K562 (cell line): ENCODE data around the gene GUK1. TPM values are rescaled to one million over a fixed set of nuclear protein-coding genes. Genes with fewer than 3 reads are reported as not detected.

ENCODE experiments used
- ATAC-seq: fragments of 200-7000 bp; cut with Tn5 transposase; 3 replicates; pipeline ENCODE4 v1.9.1; 2020; ENCODE audit warnings: moderate library complexity
- Bru-seq: library from RNA; stranded (reverse); fragments of 400-500 nt; gene quantifications from one replicate; lab custom pipeline; 2021; lab: Mats Ljungman, UMichigan
- BruChase-seq, 2 experiments: library from RNA; stranded (reverse); fragments of 400-500 nt; gene quantifications; one replicate each; lab custom pipeline; 2021; lab: Mats Ljungman, UMichigan
- BruUV-seq: library from RNA; stranded (reverse); fragments of 400-500 nt; replicated peaks from 2 replicates; lab custom pipeline; 2021; lab: Mats Ljungman, UMichigan
- CTCF ChIA-PET: fragments of 300-600 bp; formaldehyde crosslinking; extraction: SDS; loops from one replicate; lab custom pipeline; 2021; ENCODE audit warnings: low intra/inter-chr PET ratio; lab: Yijun Ruan, JAX
- POLR2A ChIA-PET: fragments of 300-600, 350-650 bp; sonication (Branson Sonifier 250); formaldehyde crosslinking; extraction: SDS; loops from one replicate; lab custom pipeline; 2021; ENCODE audit warnings: antibody characterized with exemption, inconsistent platforms; lab: Yijun Ruan, JAX
- DNase-seq, 4 experiments: peaks; one replicate each; pipeline versions ENCODE4 v3.0.0 to v3.0.0-alpha.2; 2011 to 2018; ENCODE audit warnings: low spot score in 3 of 4, mixed read lengths in 3 of 4; ENCODE audit errors: extremely low read depth in 1 of 4
- FAIRE-seq: peaks from 2 replicates; lab custom pipeline; 2011; peaks lifted over from hg19 to GRCh38; lab: Jason Lieb, UNC
- H2AFZ ChIP-seq: 2 replicates; pipeline ENCODE4 v1.6.0; 2011; ENCODE audit warnings: low read depth, low read length, control low read depth, inconsistent platforms
- H3K27ac ChIP-seq: fragments of 200-600 bp; 3 replicates; pipeline ENCODE4 v1.8.0; 2011; ENCODE audit warnings: low read depth, mild to moderate bottlenecking, control low read depth, inconsistent platforms, low read length, moderate library complexity, mixed read lengths; ENCODE audit errors: extremely low read depth
- H3K27me3 ChIP-seq, 2 experiments: fragments of 300-600 bp in 1 of 2; 2 replicates in 1 of 2; 3 replicates in 1 of 2; pipeline versions ENCODE4 v1.6.0 to v1.8.0; 2011; ENCODE audit warnings: inconsistent platforms in 2 of 2, low read length in 2 of 2, mild to moderate bottlenecking in 1 of 2, mixed read lengths in 1 of 2, moderate library complexity in 1 of 2; ENCODE audit not compliant: control insufficient read depth in 2 of 2, insufficient read depth in 2 of 2
- H3K36me3 ChIP-seq: fragments of 300-600 bp; 3 replicates; pipeline ENCODE4 v1.8.0; 2011; ENCODE audit warnings: mild to moderate bottlenecking, low read length, inconsistent platforms; ENCODE audit not compliant: control insufficient read depth, insufficient read depth
- H3K4me1 ChIP-seq, 2 experiments: fragments of 200-600 bp in 1 of 2; replicated peaks in 1 of 2; 2 replicates in 1 of 2; 3 replicates in 1 of 2; pipeline versions ENCODE4 v1.5.1 to v1.8.0; 2011; ENCODE audit warnings: inconsistent platforms in 2 of 2, low read length in 2 of 2, mild to moderate bottlenecking in 1 of 2, mixed read lengths in 1 of 2, moderate library complexity in 1 of 2; ENCODE audit not compliant: control insufficient read depth in 2 of 2, insufficient read depth in 2 of 2
- H3K4me2 ChIP-seq: 2 replicates; pipeline ENCODE4 v1.6.1; 2011; ENCODE audit warnings: low read length, control low read depth, inconsistent platforms, mixed read lengths; ENCODE audit not compliant: insufficient read depth
- H3K4me3 ChIP-seq: fragments of 200-600 bp; sonication (generic), shearing (Covaris generic); 2 replicates; pipeline ENCODE4 v1.5.1; 2016; ENCODE audit warnings: control low read depth, inconsistent platforms
- H3K79me2 ChIP-seq: fragments of 200-600 bp; 3 replicates; pipeline ENCODE4 v1.8.0; 2011; ENCODE audit warnings: low read length, inconsistent platforms; ENCODE audit not compliant: control insufficient read depth, insufficient read depth
- H3K9ac ChIP-seq, 2 experiments: 2 replicates each; pipeline versions ENCODE4 v1.6.0 to v1.6.1; 2011; ENCODE audit warnings: low read depth in 2 of 2, low read length in 2 of 2, control low read depth in 1 of 2, inconsistent platforms in 1 of 2, mild to moderate bottlenecking in 1 of 2, mixed read lengths in 1 of 2; ENCODE audit not compliant: insufficient read depth in 1 of 2
- H3K9me1 ChIP-seq: one replicate; pipeline ENCODE4 v1.6.0; 2011; ENCODE audit warnings: inconsistent platforms, mild to moderate bottlenecking, low read length, moderate library complexity; ENCODE audit not compliant: control insufficient read depth, insufficient read depth
- H3K9me3 ChIP-seq: replicated peaks from 2 replicates; pipeline ENCODE4 v1.5.1; 2011; ENCODE audit warnings: low read depth, low read length, inconsistent platforms; ENCODE audit not compliant: control insufficient read depth, insufficient read depth
- H4K20me1 ChIP-seq: replicated peaks from 2 replicates; pipeline ENCODE4 v1.6.1; 2011; ENCODE audit warnings: low read length, inconsistent platforms, mixed read lengths; ENCODE audit not compliant: control insufficient read depth, insufficient read depth
- CTCF ChIP-seq, 3 experiments: IDR thresholded peaks in 2 of 3; conservative IDR thresholded peaks in 1 of 3; 2 replicates each; pipeline ENCODE4 v1.5.1; 2011 to 2012; ENCODE audit warnings: low read length in 3 of 3, mild to moderate bottlenecking in 3 of 3, control low read depth in 2 of 3, improper control_type of control experiment in 1 of 3, inconsistent platforms in 1 of 3, low read depth in 1 of 3, mixed read lengths in 1 of 3, moderate library complexity in 1 of 3; ENCODE audit not compliant: insufficient read depth in 2 of 3
- DPF2 ChIP-seq: fragments of 450-650 bp; IDR thresholded peaks from 2 replicates; pipeline ENCODE4 v1.6.1; 2016
- GABPA ChIP-seq: fragments of 200-800 bp; sonication (Bioruptor generic); conservative IDR thresholded peaks from 2 replicates; pipeline ENCODE4 v1.6.1; 2016; ENCODE audit warnings: low read depth, missing genetic modification characterization, missing compliant biosample characterization
- MTF1 ChIP-seq: fragments of 250-450 bp; sonication (Bioruptor Pico); IDR thresholded peaks from 2 replicates; pipeline ENCODE4 v1.9.0; 2021; ENCODE audit warnings: moderate library complexity, mild to moderate bottlenecking, inconsistent platforms, borderline replicate concordance
- NFIX ChIP-seq: fragments of 250-450 bp; sonication (Bioruptor Pico); IDR thresholded peaks from 2 replicates; pipeline ENCODE4 v1.4.0; 2020; ENCODE audit warnings: low read depth, mild to moderate bottlenecking, moderate library complexity
- TBL1XR1 ChIP-seq, 2 experiments: IDR thresholded peaks; 2 replicates each; pipeline ENCODE4 v1.6.1; 2012; ENCODE audit warnings: improper control_type of control experiment in 2 of 2, low read length in 2 of 2, mild to moderate bottlenecking in 1 of 2
- THRB ChIP-seq: fragments of 450-650 bp; formaldehyde crosslinking; conservative IDR thresholded peaks from 2 replicates; pipeline ENCODE4 v1.4.0; 2022; ENCODE audit warnings: mild to moderate bottlenecking, missing genetic modification characterization
- ZNF133 ChIP-seq: fragments of 250-450 bp; sonication (Bioruptor Pico); IDR thresholded peaks from 2 replicates; pipeline ENCODE4 v1.4.0; 2020; ENCODE audit warnings: mild to moderate bottlenecking
- WGBS: fragments of 100-300 bp; shearing (Covaris generic); methylation state at CpG from one replicate; pipeline ENCODE4 v1.1.6; 2016; ENCODE audit warnings: low coverage, mixed read lengths; ENCODE audit not compliant: insufficient coverage; ENCODE audit errors: missing lambda C conversion rate; 5-methylcytosine and 5-hydroxymethylcytosine counted together
- in situ Hi-C: fragments of 300-500 bp; cut with MboI; formaldehyde crosslinking; loops from 4 replicates; pipeline ENCODE4 v1.15.0; 2018; ENCODE audit warnings: inconsistent platforms, mixed read lengths
- intact Hi-C: fragments of 100-400 bp; cut with micrococcal nuclease; formaldehyde crosslinking; loops from 2 replicates; pipeline ENCODE4 v1.14.2; 2022
- long read RNA-seq, 3 experiments: library from polyadenylated mRNA in 2 of 3; library from RNA in 1 of 3; unstranded in 2 of 3; stranded (forward) in 1 of 3; transcript quantifications; one replicate each; pipeline ENCODE4 v2.0.0, GENCODE V29; 2019 to 2022
- polyA minus RNA-seq, 3 experiments: library from RNA; depleted of rRNA, polyadenylated mRNA; stranded (reverse); fragments of >200 nt; gene quantifications; 2 replicates each; pipeline ENCODE4 v1.2.3, GENCODE V29; 2011
- polyA plus RNA-seq, 8 experiments: library from polyadenylated mRNA; depleted of rRNA in 4 of 8; stranded (reverse) in 5 of 8; unstranded in 3 of 8; fragments of >200 nt; fragmentation: Nextera tagmentation in 2 of 8; fragmentation: Illumina TruSeq in 1 of 8; extraction: Ambion mirVana in 2 of 8; extraction: Trizol in 1 of 8; gene quantifications; 2 replicates each; pipeline versions ENCODE4 v1.2.1 to v1.2.3, GENCODE V29; 2011 to 2014; ENCODE audit warnings: inconsistent platforms in 1 of 8, missing spikeins in 1 of 8
- total RNA-seq, 7 experiments: library from RNA; depleted of rRNA in 6 of 7; stranded (reverse); fragments of >200 nt in 6 of 7; fragmentation: Illumina TruSeq in 2 of 7; extraction: Trizol in 2 of 7; gene quantifications; 2 replicates each; pipeline versions ENCODE4 v1.2.1 to v1.2.3, GENCODE V29; 2011 to 2021; ENCODE audit warnings: low replicate concordance in 1 of 7

The GUK1 gene
- total RNA-seq (2011; cell fraction: chromatin; rRNA removed; ENCODE audit: low replicate concordance): 206 and 587 TPM in 2 replicates
- 479 and 565 TPM in 2 replicates for total RNA-seq (2011; cell fraction: nucleolus; rRNA removed)
- total RNA-seq (2011; cell fraction: nucleoplasm; rRNA removed): 351 and 369 TPM in 2 replicates
- total RNA-seq (2014; rRNA removed) (331 and 360 TPM in 2 replicates), total RNA-seq (2014; rRNA removed; fragmentation: Illumina TruSeq; extraction: Trizol) (31.6 and 42.7 TPM in 2 replicates), total RNA-seq (2015; rRNA removed; fragmentation: Illumina TruSeq; extraction: Trizol) (129 and 132 TPM in 2 replicates), total RNA-seq (2021) (228 and 233 TPM in 2 replicates), polyA plus RNA-seq (2011; rRNA removed) (192 and 244 TPM in 2 replicates), polyA plus RNA-seq (2014; fragmentation: Illumina TruSeq; extraction: Trizol) (44.3 and 143 TPM in 2 replicates), polyA plus RNA-seq (2014; fragmentation: Nextera tagmentation; extraction: Ambion mirVana) (10 to 100 TPM in 1 of 2 experiments, 1 to 10 TPM in 1; 7.0 to 18.1 TPM), polyA plus RNA-seq (2014; rRNA removed) (285 and 338 TPM in 2 replicates), polyA minus RNA-seq (2011; rRNA and poly(A)+ RNA removed) (38.4 and 72.5 TPM in 2 replicates), Bru-seq, nascent RNA (percentile 92 among the genes with signal in this experiment), BruChase-seq, experiment 1, labeled RNA remaining after a 2-hour chase (percentile 84 among the genes with signal in this experiment), BruChase-seq, experiment 2, labeled RNA remaining after a 6-hour chase (percentile 90 among the genes with signal in this experiment)
- 357 and 647 TPM in 2 replicates for polyA plus RNA-seq (2011; cell fraction: cytosol; rRNA removed)
- polyA plus RNA-seq (2011; cell fraction: nucleus; rRNA removed): 690 and 902 TPM in 2 replicates
- polyA plus RNA-seq (2012): 198 and 243 TPM in 2 replicates
- polyA minus RNA-seq (2011; cell fraction: cytosol; rRNA and poly(A)+ RNA removed): 79.7 and 95.8 TPM in 2 replicates
- 159 and 171 TPM in 2 replicates for polyA minus RNA-seq (2011; cell fraction: nucleus; rRNA and poly(A)+ RNA removed)
- long read RNA-seq, experiment 1, transcript GUK1-210 (8 exons, 990 nt): major isoform, 354 of 720 reads
- long read RNA-seq, experiment 1, transcript GUK1-202 (7 exons, 940 nt): minor isoform, 17 of 720 reads
- long read RNA-seq, experiment 1, transcript GUK1-208 (7 exons, 842 nt): minor isoform, 58 of 720 reads
- long read RNA-seq, experiment 1, transcript GUK1-201 (9 exons, 1,084 nt): minor isoform, 71 of 720 reads
- long read RNA-seq, experiment 1, partial matches to known transcripts: 37 of 720 reads
- long read RNA-seq, experiment 1, other reads (novel, unspliced or antisense): 142 of 720 reads
- long read RNA-seq, experiment 2, transcript GUK1-210 (8 exons, 990 nt): major isoform, 154 of 318 reads
- long read RNA-seq, experiment 2, transcript GUK1-208 (7 exons, 842 nt): minor isoform, 15 of 318 reads
- long read RNA-seq, experiment 2, transcript GUK1-202 (7 exons, 940 nt): minor isoform, 11 of 318 reads
- long read RNA-seq, experiment 2, transcript GUK1-201 (9 exons, 1,084 nt): minor isoform, 36 of 318 reads
- long read RNA-seq, experiment 2, partial matches to known transcripts: 26 of 318 reads
- long read RNA-seq, experiment 2, other reads (novel, unspliced or antisense): 62 of 318 reads
- long read RNA-seq, experiment 3, transcript GUK1-202 (7 exons, 940 nt): minor isoform, 9 of 398 reads
- long read RNA-seq, experiment 3, transcript GUK1-210 (8 exons, 990 nt): major isoform, 228 of 398 reads
- long read RNA-seq, experiment 3, transcript GUK1-201 (9 exons, 1,084 nt): minor isoform, 44 of 398 reads
- long read RNA-seq, experiment 3, transcript GUK1-208 (7 exons, 842 nt): minor isoform, 30 of 398 reads
- long read RNA-seq, experiment 3, partial matches to known transcripts: 13 of 398 reads
- long read RNA-seq, experiment 3, other reads (novel, unspliced or antisense): 60 of 398 reads

GRCh38 chr1:228139931-228140723 lies at the start of gene GUK1:
Gene GUK1, plus strand, starts transcription at chr1:228140279. Its CDS starts 24 bp downstream, at chr1:228140303.
- Histone ChIP-seq H3K4me2 (peak within 1 kb of the TSS; percentile 92), H3K9me3 (no peaks in the 10 kb centered on the region), H3K27ac (peak within 1 kb of the TSS; percentile 96), H3K79me2 (peaks cover 50% of the 10 kb centered on the region), H3K9me1 (peaks cover 14% of the 10 kb centered on the region), H3K27me3 (no peaks in the 10 kb centered on the region), H3K4me3 (peak within 1 kb of the TSS; percentile 92), H3K36me3 (peaks cover 24% of the 10 kb centered on the region; the same call in 2 of the 3 replicates), H3K4me1 (peaks cover 48 to 62% of the 10 kb centered on the region in 2 experiments; a peak in 4 of 5 replicates), H2AFZ (peak within 1 kb of the TSS; percentile 90), H4K20me1 (peaks cover 44% of the 10 kb centered on the region), H3K9ac (peak within 1 kb of the TSS; percentile 93 to 98)
- DNase-seq (peak; percentile 96 to 100 (median 98)), ATAC-seq (peak; percentile 89), FAIRE-seq (peak; percentile 97)
- in situ Hi-C loops: loop anchor here (5.0 kb wide), 1 partner anchor 367 kb away; no protein-coding TSS in a partner anchor
- ChIA-PET CTCF (interaction anchor here (0.9 kb wide), 1 partner anchor 57 kb away, joined by 3 read pairs; the partner anchor contains the start of gene ARF1), POLR2A (interaction anchor here (0.5 to 2.7 kb wide), 12 partner anchors 9 to 65 kb away, joined by 3 to 11 read pairs (median 4); partner anchors contain the start of genes GJC2 and IBA57)
- BruUV-seq: TSS peak; percentile 69
- under 1% methylated on average over 91 of the region's 95 CpGs for WGBS
- intact Hi-C loops: loop anchor here (1.0 to 2.0 kb wide), 2 partner anchors 26 to 55 kb away; no protein-coding TSS in a partner anchor
- TF ChIP-seq NFIX (CRISPR knock-in tag) (no peak), ZNF133 (no peak), GABPA (tag) (peak; percentile 93), CTCF (IDR thresholded peaks at IDR 0.05 in 2 of 3, conservative IDR thresholded peaks at IDR 0.05 in 1 of 3; ENCODE audit: insufficient read depth in 2 of 3, low read depth in 1 of 3, low read length in 3 of 3) (peak; percentile 49 to 80 (median 54)), MTF1 (CRISPR knock-in tag) (no peak), TBL1XR1 (IDR thresholded peaks at IDR 0.05; ENCODE audit: low read length in 2 of 2) (peak; percentile 14 to 74; a peak in 2 of 4 replicates), DPF2 (peak; percentile 46; the same call in 1 of the 2 replicates), THRB (CRISPR knock-in tag) (no peak)
